ENCODE measurements around the gene CTTN. TPM values are rescaled to one million over a fixed set of nuclear protein-coding genes. Genes with fewer than 3 reads are reported as not detected.

The CTTN gene
- total and polyA plus RNA-seq, 2 of the 8 experiments (the other 6 are each of a cell fraction or from before 2014, with no cell fraction given), result 84.6 to 216 TPM

GRCh38 chr11:70436501-70436860, 38.2 kb downstream of the CTTN start:
- H2AFZ ChIP-seq (ENCODE audit: low read length), result no peak overlapping the region
- H3K4me2 ChIP-seq (ENCODE audit: insufficient read depth in 1 of 2, low read depth in 2 of 2, low read length in 2 of 2), result no peak overlapping the region
- no peak overlapping the region for H3K14ac ChIP-seq (ENCODE audit: insufficient read length)
- no peak overlapping the region for H3K27ac ChIP-seq (ENCODE audit: low read depth, low read length)
- no peak overlapping the region for H3K18ac ChIP-seq (ENCODE audit: extremely low read depth, low read length)
- H2BK20ac ChIP-seq (ENCODE audit: low read length), result no peak overlapping the region
- H2BK5ac ChIP-seq (ENCODE audit: low read depth, low read length), result no peak overlapping the region
- no peak overlapping the region for H3K23ac ChIP-seq (ENCODE audit: insufficient read length)
- no peak overlapping the region for H4K5ac ChIP-seq (ENCODE audit: insufficient read length, low read depth, low read length)
- no peaks in the 10 kb centered on the region for H3K23me2 ChIP-seq (ENCODE audit: low read depth, low read length)
- DNase-seq (ENCODE audit: low read depth in 1 of 2, low spot score in 2 of 2) (no peak), FAIRE-seq (no peak)
- ChIA-PET CTCF (ENCODE audit: partially characterized antibody) (interaction anchor here (1.0 kb wide), 1 partner anchor 12 kb away, joined by 5 read pairs; no protein-coding TSS in a partner anchor), POLR2A (ENCODE audit: partially characterized antibody) (interaction anchor here (1.2 kb wide), 1 partner anchor 12 kb away, joined by 4 read pairs; no protein-coding TSS in a partner anchor)
- no peak overlapping the region for H4K91ac ChIP-seq (replicated peaks; ENCODE audit: insufficient read length, low read length)
- no peak overlapping the region for H3K4ac ChIP-seq (replicated peaks; ENCODE audit: insufficient read length, low read depth, low read length)
- H3K9ac ChIP-seq (replicated peaks in 1 of 4; ENCODE audit: extremely low read depth in 1 of 4, low read depth in 3 of 4, low read length in 3 of 4), result no peak overlapping the region
- no peaks in the 10 kb centered on the region for H3K27me3 ChIP-seq (replicated peaks in 1 of 4; ENCODE audit: control insufficient read depth in 3 of 4, extremely low read depth in 1 of 4, insufficient read depth in 3 of 4, low read length in 3 of 4)
- H4K8ac ChIP-seq (ENCODE audit: extremely low read depth, insufficient read depth, low read length), result no peak overlapping the region
- no peak overlapping the region for H2BK120ac ChIP-seq (replicated peaks; ENCODE audit: low read depth, low read length)
- no peaks in the 10 kb centered on the region for H3K9me3 ChIP-seq (ENCODE audit: insufficient read depth in 2 of 2, low read depth in 1 of 2, low read length in 1 of 2)
- peaks cover 7 to 22% of the 10 kb centered on the region in 2 experiments for H4K20me1 ChIP-seq (replicated peaks in 1 of 2; ENCODE audit: control insufficient read depth in 1 of 2, insufficient read depth in 2 of 2, low read length in 2 of 2)
- no peak overlapping the region for H2AK5ac ChIP-seq (ENCODE audit: low read depth, low read length)
- no peak overlapping the region for H3K56ac ChIP-seq (replicated peaks; ENCODE audit: insufficient read length, low read depth, low read length)
- H3K4me1 ChIP-seq (replicated peaks in 1 of 4; ENCODE audit: control insufficient read depth in 3 of 4, insufficient read depth in 4 of 4, low read length in 3 of 4), result peaks cover 0 to 3% (median 0%) of the 10 kb centered on the region in 4 experiments; a peak in 1 of 7 replicates
- no peak overlapping the region for H2BK12ac ChIP-seq (ENCODE audit: low read depth, low read length)
- H2BK15ac ChIP-seq (ENCODE audit: low read length), result no peak overlapping the region
- peaks cover 21 to 61% (median 49%) of the 10 kb centered on the region in 4 experiments; a peak in 7 of 8 replicates for H3K36me3 ChIP-seq (ENCODE audit: control insufficient read depth in 2 of 4, insufficient read depth in 4 of 4, low read length in 3 of 4)
- H3K4me3 ChIP-seq (ENCODE audit: extremely low read depth in 1 of 4, insufficient read depth in 2 of 4, low read depth in 3 of 4, low read length in 4 of 4), result no peak overlapping the region
- WGBS, 2 experiments (ENCODE audit: extremely low coverage in 1 of 2, insufficient coverage in 1 of 2, insufficient read length in 1 of 2, insufficient replicate concordance in 2 of 2, low coverage in 1 of 2, low lambda C conversion rate in 2 of 2, missing lambda C conversion rate in 1 of 2), result 97% methylated on average over 15 of the region's 15 CpGs; no CpG with 5 or more reads in 1 of the 2 experiments
- no peaks in the 10 kb centered on the region; the same call in 1 of the 2 replicates for H3K79me1 ChIP-seq (ENCODE audit: low read depth, low read length)
- no peaks in the 10 kb centered on the region for H3K79me2 ChIP-seq (ENCODE audit: control insufficient read depth in 1 of 2, insufficient read depth in 2 of 2, low read length in 2 of 2)
- TF ChIP-seq SIX5 (IDR thresholded peaks at IDR 0.05; ENCODE audit: low read depth, low read length) (no peak), EP300 (IDR thresholded peaks at IDR 0.05; ENCODE audit: borderline replicate concordance in 1 of 2, low read depth in 2 of 2, low read length in 2 of 2) (no peak), RBBP5 (IDR thresholded peaks at IDR 0.05; ENCODE audit: borderline replicate concordance, low read depth, low read length) (no peak), HDAC6 (IDR thresholded peaks at IDR 0.05; ENCODE audit: low read depth, low read length) (no peak), CTCF (IDR thresholded peaks at IDR 0.05; ENCODE audit: control extremely low read depth in 1 of 3, insufficient read depth in 1 of 3, low read depth in 1 of 3, low read length in 3 of 3) (no peak), SAP30 (IDR thresholded peaks at IDR 0.05; ENCODE audit: insufficient read depth, insufficient replicate concordance, low read length) (no peak), RNF2 (IDR thresholded peaks at IDR 0.05; ENCODE audit: borderline replicate concordance, low read depth, low read length, missing control alignments, poor library complexity, severe bottlenecking) (no peak), TCF12 (IDR thresholded peaks at IDR 0.05; ENCODE audit: low read depth, low read length) (no peak), TBP (IDR thresholded peaks at IDR 0.05; ENCODE audit: low read depth, low read length) (no peak), SP1 (IDR thresholded peaks at IDR 0.05; ENCODE audit: low read depth, low read length) (no peak), POLR2AphosphoS5 (IDR thresholded peaks at IDR 0.05; ENCODE audit: low read depth, low read length) (no peak)

All from H1 (cell line).